ENCODE measurements around the gene FAM53A. TPM values are rescaled to one million over a fixed set of nuclear protein-coding genes. Genes with fewer than 3 reads are reported as not detected.

Gene FAM53A
- total RNA-seq, 5 donors from 2014 or later (not counting 1 experiment from before 2014, with no cell fraction given) = 1.4 to 3.0 (median 1.9) TPM

DNA sequence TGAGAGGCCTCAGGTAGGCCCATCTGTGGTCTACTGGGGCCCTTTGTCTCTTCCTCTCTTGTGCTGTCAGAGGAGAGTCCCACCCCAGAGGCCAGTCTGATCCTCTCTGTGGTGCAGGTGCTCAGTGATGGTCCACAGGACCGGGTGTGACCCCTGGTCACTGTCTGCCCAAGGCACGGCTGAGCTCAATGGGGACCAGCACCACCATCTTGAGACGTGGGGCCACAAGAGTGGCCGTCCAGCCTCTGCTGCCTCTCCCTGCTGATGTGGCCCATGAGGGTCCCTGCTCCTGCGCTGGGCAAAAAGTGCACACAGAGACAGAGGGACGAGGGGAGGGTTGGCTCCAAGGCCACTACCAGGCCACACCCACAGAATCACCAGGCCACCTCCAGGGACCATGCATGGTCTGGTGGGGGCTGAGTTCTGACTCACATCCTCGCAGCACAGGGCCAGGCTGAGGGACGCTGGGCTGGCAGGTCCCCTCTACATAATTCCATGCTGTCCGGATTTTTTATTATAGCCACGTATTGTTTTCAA is 88.3 kb downstream of the FAM53A start:
- H3K9me3 ChIP-seq = no peaks in the 10 kb centered on the region
- no peaks in the 10 kb centered on the region for H3K4me1 ChIP-seq (ENCODE audit: control insufficient read depth in 1 of 2, extremely low read depth in 1 of 2, insufficient read depth in 2 of 2, low read length in 2 of 2)
- ChIA-PET CTCF (no interaction called here), POLR2A (no interaction called here)
- no peak overlapping the region for H3K4me3 ChIP-seq (ENCODE audit: control insufficient read depth in 1 of 2, extremely low read depth in 1 of 2, low read length in 1 of 2)
- H3K27me3 ChIP-seq (replicated peaks in 1 of 2; ENCODE audit: control insufficient read depth in 2 of 2, extremely low read depth in 1 of 2, insufficient read depth in 2 of 2, low read length in 1 of 2) = peaks cover 0 to 23% of the 10 kb centered on the region in 2 experiments
- Mint-ChIP-seq H3K36me3 (peaks cover 3% of the 10 kb centered on the region), H3K27ac (no peak overlapping the region), H3K27me3 (peaks cover 0 to 9% of the 10 kb centered on the region in 2 donors), H3K4me3 (no peak overlapping the region), H3K9me3 (peaks cover 4% of the 10 kb centered on the region in 3 donors), H3K4me1 (no peaks in the 10 kb centered on the region)
- no peaks in the 10 kb centered on the region for H3K36me3 ChIP-seq (ENCODE audit: control insufficient read depth in 2 of 2, extremely low read depth in 1 of 2, insufficient read depth in 1 of 2, low read length in 1 of 2)
- DNase-seq (no peak), ATAC-seq (replicated peaks in 1 of 4) (no peak)
- WGBS (ENCODE audit: insufficient coverage) = 90% methylated on average over 5 of the region's 10 CpGs
- no peak overlapping the region for H3K27ac ChIP-seq (ENCODE audit: low read length)

GRCh38 chr4:1594871-1595788 is 89.0 kb downstream of the FAM53A start:
- DNase-seq (no peak), ATAC-seq (replicated peaks in 1 of 4) (no peak)
- Histone ChIP-seq H3K9me3 (no peaks in the 10 kb centered on the region), H3K4me3 (ENCODE audit: control insufficient read depth in 1 of 2, extremely low read depth in 1 of 2, low read length in 1 of 2) (no peak overlapping the region), H3K27ac (ENCODE audit: low read length) (no peak overlapping the region), H3K4me1 (ENCODE audit: control insufficient read depth in 1 of 2, extremely low read depth in 1 of 2, insufficient read depth in 2 of 2, low read length in 2 of 2) (no peaks in the 10 kb centered on the region), H3K36me3 (ENCODE audit: control insufficient read depth in 2 of 2, extremely low read depth in 1 of 2, insufficient read depth in 1 of 2, low read length in 1 of 2) (no peaks in the 10 kb centered on the region), H3K27me3 (replicated peaks in 1 of 2; ENCODE audit: control insufficient read depth in 2 of 2, extremely low read depth in 1 of 2, insufficient read depth in 2 of 2, low read length in 1 of 2) (peaks cover 0 to 23% of the 10 kb centered on the region in 2 experiments)
- peaks cover 4 to 9% (median 8%) of the 10 kb centered on the region in 3 donors for H3K9me3 Mint-ChIP-seq
- H3K4me3 Mint-ChIP-seq = no peak overlapping the region
- H3K36me3 Mint-ChIP-seq = peaks cover 6% of the 10 kb centered on the region
- CTCF ChIA-PET = no interaction called here
- 80% methylated on average over 21 of the region's 24 CpGs for WGBS (ENCODE audit: insufficient coverage)
- no peak overlapping the region for H3K27ac Mint-ChIP-seq
- H3K27me3 Mint-ChIP-seq = peaks cover 0 to 9% of the 10 kb centered on the region in 2 donors
- POLR2A ChIA-PET = no interaction called here
- H3K4me1 Mint-ChIP-seq = no peaks in the 10 kb centered on the region

- Mint-ChIP-seq H3K4me3 (no peak overlapping the region), H3K27me3 (peaks cover 0 to 9% of the 10 kb centered on the region in 2 donors), H3K36me3 (peaks cover 6% of the 10 kb centered on the region), H3K4me1 (no peaks in the 10 kb centered on the region), H3K9me3 (peaks cover 4 to 17% (median 12%) of the 10 kb centered on the region in 3 donors), H3K27ac (no peak overlapping the region)
- Histone ChIP-seq H3K9me3 (no peaks in the 10 kb centered on the region), H3K27me3 (replicated peaks in 1 of 2; ENCODE audit: control insufficient read depth in 2 of 2, extremely low read depth in 1 of 2, insufficient read depth in 2 of 2, low read length in 1 of 2) (peaks cover 0 to 23% of the 10 kb centered on the region in 2 experiments), H3K36me3 (ENCODE audit: control insufficient read depth in 2 of 2, extremely low read depth in 1 of 2, insufficient read depth in 1 of 2, low read length in 1 of 2) (no peaks in the 10 kb centered on the region), H3K4me1 (ENCODE audit: control insufficient read depth in 1 of 2, extremely low read depth in 1 of 2, insufficient read depth in 2 of 2, low read length in 2 of 2) (no peaks in the 10 kb centered on the region), H3K4me3 (ENCODE audit: control insufficient read depth in 1 of 2, extremely low read depth in 1 of 2, low read length in 1 of 2) (no peak overlapping the region), H3K27ac (ENCODE audit: low read length) (no peak overlapping the region)
- WGBS (ENCODE audit: insufficient coverage) = 94% methylated on average over 16 of the region's 23 CpGs
- CTCF ChIA-PET = no interaction called here
- DNase-seq (no peak), ATAC-seq (replicated peaks in 1 of 4) (no peak)
- POLR2A ChIA-PET = no interaction called here
Observed at GRCh38 chr4:1593881-1594345, 90.2 kb downstream of the FAM53A start.

DNA sequence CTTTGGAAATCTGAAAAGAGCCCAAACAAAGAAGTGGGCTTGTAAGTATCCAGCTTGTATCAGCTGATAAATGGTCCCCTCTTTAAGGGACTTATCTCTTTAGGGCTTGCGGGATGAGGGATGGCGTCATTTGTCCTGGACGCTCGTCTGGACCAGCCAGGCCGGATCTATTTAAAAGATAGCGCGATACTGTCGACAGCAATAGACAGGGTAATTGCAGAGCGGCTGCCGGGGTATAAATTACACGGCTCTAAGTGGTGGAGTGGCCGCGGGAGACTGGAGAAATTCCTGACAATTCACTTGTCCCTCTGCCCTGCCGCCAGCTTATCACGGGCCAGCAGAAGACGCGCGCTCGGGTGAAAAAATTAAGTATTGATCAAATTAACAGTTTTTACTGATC is 90.7 kb downstream of the FAM53A start:
- DNase-seq (no peak), ATAC-seq (replicated peaks in 1 of 4) (no peak)
- WGBS (ENCODE audit: insufficient coverage) = 92% methylated on average over 18 of the region's 19 CpGs
- no peak overlapping the region for H3K4me3 ChIP-seq (ENCODE audit: control insufficient read depth in 1 of 2, extremely low read depth in 1 of 2, low read length in 1 of 2)
- H3K27me3 ChIP-seq (replicated peaks in 1 of 2; ENCODE audit: control insufficient read depth in 2 of 2, extremely low read depth in 1 of 2, insufficient read depth in 2 of 2, low read length in 1 of 2) = peaks cover 0 to 24% of the 10 kb centered on the region in 2 experiments
- no peaks in the 10 kb centered on the region for H3K4me1 ChIP-seq (ENCODE audit: control insufficient read depth in 1 of 2, extremely low read depth in 1 of 2, insufficient read depth in 2 of 2, low read length in 2 of 2)
- peaks cover 6% of the 10 kb centered on the region for H3K36me3 Mint-ChIP-seq
- no peaks in the 10 kb centered on the region for H3K9me3 ChIP-seq
- no peak overlapping the region for H3K27ac Mint-ChIP-seq
- H3K36me3 ChIP-seq (ENCODE audit: control insufficient read depth in 2 of 2, extremely low read depth in 1 of 2, insufficient read depth in 1 of 2, low read length in 1 of 2) = no peaks in the 10 kb centered on the region
- H3K27ac ChIP-seq (ENCODE audit: low read length) = no peak overlapping the region
- CTCF ChIA-PET = no interaction called here
- POLR2A ChIA-PET = no interaction called here
- H3K4me1 Mint-ChIP-seq = no peaks in the 10 kb centered on the region
- no peak overlapping the region for H3K4me3 Mint-ChIP-seq
- H3K9me3 Mint-ChIP-seq = peaks cover 4 to 22% (median 12%) of the 10 kb centered on the region in 3 donors
- H3K27me3 Mint-ChIP-seq = peaks cover 0 to 9% of the 10 kb centered on the region in 2 donors

DNA sequence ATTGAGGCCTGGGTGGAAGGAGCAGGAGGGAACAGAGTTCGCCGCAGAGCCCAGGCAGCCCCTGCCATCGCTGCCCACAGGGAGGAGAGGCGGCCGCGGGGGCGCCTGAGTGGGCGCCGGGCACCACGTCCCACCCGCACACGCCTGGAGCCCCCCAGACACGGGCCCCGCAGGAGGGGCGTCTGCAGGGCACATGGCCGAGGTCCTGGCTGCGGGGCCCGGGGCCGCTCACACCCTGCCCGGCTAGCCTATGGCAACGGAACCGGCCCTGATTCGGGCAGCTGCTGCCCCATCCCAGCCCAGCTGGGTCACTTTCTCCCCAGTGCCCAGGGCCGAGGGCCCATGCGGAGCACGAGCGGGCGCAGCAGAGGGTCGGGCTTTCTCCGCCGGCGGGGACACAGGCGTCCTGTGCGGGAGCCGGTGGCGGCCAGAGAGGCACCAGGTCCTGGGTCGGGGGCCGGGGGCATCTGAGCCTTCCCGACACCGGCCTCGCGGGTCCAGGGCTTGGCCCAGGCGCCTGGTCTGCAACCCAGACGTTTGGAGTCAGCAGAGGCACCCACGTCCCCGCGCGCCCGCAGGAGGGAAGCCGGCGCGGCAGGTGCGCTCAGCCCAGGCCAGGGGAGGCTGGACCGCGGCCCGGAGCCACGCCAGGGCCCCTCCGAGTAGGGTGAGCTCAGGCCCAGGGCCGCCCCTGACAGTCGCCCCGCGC is 91.2 kb downstream of the FAM53A start:
- no peaks in the 10 kb centered on the region for H3K4me1 ChIP-seq (ENCODE audit: control insufficient read depth in 1 of 2, extremely low read depth in 1 of 2, insufficient read depth in 2 of 2, low read length in 2 of 2)
- Mint-ChIP-seq H3K4me1 (no peaks in the 10 kb centered on the region), H3K36me3 (peaks cover 6% of the 10 kb centered on the region), H3K27ac (no peak overlapping the region), H3K4me3 (no peak overlapping the region), H3K27me3 (peaks cover 0 to 9% of the 10 kb centered on the region in 2 donors), H3K9me3 (peaks cover 4 to 27% (median 12%) of the 10 kb centered on the region in 3 donors)
- 90% methylated on average over 62 of the region's 62 CpGs for WGBS (ENCODE audit: insufficient coverage)
- H3K27me3 ChIP-seq (replicated peaks in 1 of 2; ENCODE audit: control insufficient read depth in 2 of 2, extremely low read depth in 1 of 2, insufficient read depth in 2 of 2, low read length in 1 of 2) = peaks cover 0 to 27% of the 10 kb centered on the region in 2 experiments
- ChIA-PET CTCF (no interaction called here), POLR2A (no interaction called here)
- no peaks in the 10 kb centered on the region for H3K9me3 ChIP-seq
- H3K27ac ChIP-seq (ENCODE audit: low read length) = no peak overlapping the region
- H3K4me3 ChIP-seq (ENCODE audit: control insufficient read depth in 1 of 2, extremely low read depth in 1 of 2, low read length in 1 of 2) = no peak overlapping the region
- ATAC-seq (replicated peaks in 1 of 4) = no peak
- no peak for DNase-seq
- H3K36me3 ChIP-seq (ENCODE audit: control insufficient read depth in 2 of 2, extremely low read depth in 1 of 2, insufficient read depth in 1 of 2, low read length in 1 of 2) = no peaks in the 10 kb centered on the region

DNA sequence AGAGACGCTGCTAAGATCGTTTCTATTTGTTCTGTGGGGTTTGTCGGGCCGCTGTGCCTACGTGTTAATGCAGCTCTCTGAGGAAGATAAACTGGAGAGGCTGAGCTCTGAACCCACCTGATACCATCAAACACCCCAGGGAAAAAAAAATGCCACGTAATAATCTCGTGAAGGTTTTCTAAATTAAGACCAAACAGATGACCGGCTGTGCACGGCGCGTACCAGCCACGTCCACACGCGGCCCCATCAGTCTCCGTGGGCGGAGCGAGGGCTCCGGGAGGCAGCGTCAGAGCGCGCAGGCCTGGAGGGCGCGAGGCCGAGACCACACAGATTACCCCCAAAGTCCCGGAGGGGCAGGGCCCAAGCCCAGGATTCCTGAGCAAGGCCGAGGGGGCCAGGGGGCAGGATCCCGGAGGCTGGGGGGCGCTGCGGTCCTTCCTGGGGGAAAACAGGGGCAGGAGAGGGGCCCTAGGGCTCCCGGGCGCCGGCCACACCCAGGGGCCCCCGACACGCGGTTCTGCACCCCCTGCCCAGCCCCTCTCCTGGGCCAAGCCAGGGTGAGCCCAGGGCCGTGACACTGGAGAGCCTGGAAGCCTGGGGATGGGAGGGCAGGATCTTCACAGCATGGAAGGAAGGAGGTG is 91.9 kb downstream of the FAM53A start:
- H3K27ac Mint-ChIP-seq = no peak overlapping the region
- Histone ChIP-seq H3K27me3 (replicated peaks in 1 of 2; ENCODE audit: control insufficient read depth in 2 of 2, extremely low read depth in 1 of 2, insufficient read depth in 2 of 2, low read length in 1 of 2) (peaks cover 0 to 25% of the 10 kb centered on the region in 2 experiments), H3K4me1 (ENCODE audit: control insufficient read depth in 1 of 2, extremely low read depth in 1 of 2, insufficient read depth in 2 of 2, low read length in 2 of 2) (no peaks in the 10 kb centered on the region), H3K4me3 (ENCODE audit: control insufficient read depth in 1 of 2, extremely low read depth in 1 of 2, low read length in 1 of 2) (no peak overlapping the region), H3K27ac (ENCODE audit: low read length) (no peak overlapping the region), H3K36me3 (ENCODE audit: control insufficient read depth in 2 of 2, extremely low read depth in 1 of 2, insufficient read depth in 1 of 2, low read length in 1 of 2) (no peaks in the 10 kb centered on the region), H3K9me3 (no peaks in the 10 kb centered on the region)
- DNase-seq (no peak), ATAC-seq (replicated peaks in 1 of 4) (no peak)
- H3K36me3 Mint-ChIP-seq = peaks cover 6% of the 10 kb centered on the region
- WGBS (ENCODE audit: insufficient coverage) = 94% methylated on average over 30 of the region's 36 CpGs
- no peak overlapping the region for H3K4me3 Mint-ChIP-seq
- H3K4me1 Mint-ChIP-seq = no peaks in the 10 kb centered on the region
- H3K9me3 Mint-ChIP-seq = peaks cover 4 to 27% (median 12%) of the 10 kb centered on the region in 3 donors
- CTCF ChIA-PET = no interaction called here
- POLR2A ChIA-PET = no interaction called here
- peaks cover 0 to 9% of the 10 kb centered on the region in 2 donors for H3K27me3 Mint-ChIP-seq
